H1 (cell line): ENCODE results near the gene FNIP2. TPM values are rescaled to one million over a fixed set of nuclear protein-coding genes. Genes with fewer than 3 reads are reported as not detected.

Experiments
- CTCF ChIA-PET: fragments of 300-600 bp; sonication (Branson Sonifier 250); formaldehyde crosslinking; loops from one replicate; lab custom pipeline; 2021; ENCODE audit not compliant: partially characterized antibody; lab: Charles Lee
- POLR2A ChIA-PET: fragments of 300-600 bp; sonication (Branson Sonifier 250); formaldehyde crosslinking; loops from one replicate; lab custom pipeline; 2021; ENCODE audit warnings: inconsistent platforms; ENCODE audit not compliant: partially characterized antibody; lab: Charles Lee
- DNase-seq, 2 experiments: peaks; one replicate each; pipeline versions ENCODE4 v3.0.0 to v3.0.0-alpha.2; 2010 to 2022; ENCODE audit warnings: low spot score in 2 of 2, low read depth in 1 of 2, mixed read lengths in 1 of 2
- FAIRE-seq: peaks from 2 replicates; lab custom pipeline; 2011; peaks lifted over from hg19 to GRCh38; lab: Jason Lieb, UNC
- H2AFZ ChIP-seq: 2 replicates; pipeline ENCODE4 v1.8.1; 2012; ENCODE audit warnings: low read length, inconsistent platforms
- H2AK5ac ChIP-seq: 2 replicates; pipeline ENCODE4 v1.6.1; 2013; ENCODE audit warnings: low read depth, low read length
- H2BK120ac ChIP-seq: replicated peaks from 2 replicates; pipeline ENCODE3; 2013; ENCODE audit warnings: low read depth, low read length, inconsistent platforms
- H2BK12ac ChIP-seq: 2 replicates; pipeline ENCODE4 v1.6.1; 2013; ENCODE audit warnings: low read depth, low read length
- H2BK15ac ChIP-seq: 2 replicates; pipeline ENCODE4 v1.6.1; 2013; ENCODE audit warnings: low read length
- H2BK20ac ChIP-seq: 2 replicates; pipeline ENCODE4 v1.6.1; 2013; ENCODE audit warnings: low read length
- H2BK5ac ChIP-seq: 2 replicates; pipeline ENCODE4 v1.6.1; 2013; ENCODE audit warnings: low read depth, low read length
- H3K14ac ChIP-seq: 2 replicates; pipeline ENCODE4 v1.6.1; 2013; ENCODE audit warnings: inconsistent platforms; ENCODE audit not compliant: insufficient read length
- H3K18ac ChIP-seq: 2 replicates; pipeline ENCODE4 v1.6.1; 2013; ENCODE audit warnings: low read length; ENCODE audit errors: extremely low read depth
- H3K23ac ChIP-seq: 2 replicates; pipeline ENCODE4 v1.6.1; 2013; ENCODE audit warnings: inconsistent platforms; ENCODE audit not compliant: insufficient read length
- H3K23me2 ChIP-seq: 2 replicates; pipeline ENCODE4 v1.6.1; 2013; ENCODE audit warnings: low read depth, low read length
- H3K27ac ChIP-seq: 2 replicates; pipeline ENCODE4 v1.6.1; 2011; ENCODE audit warnings: low read depth, low read length, inconsistent platforms
- H3K27me3 ChIP-seq, 4 experiments: replicated peaks in 1 of 4; 1 replicate in 1 of 4; 2 replicates in 3 of 4; pipeline versions ENCODE4 v1.6.1 to v1.8.1; 2011 to 2013; ENCODE audit warnings: low read length in 3 of 4, mild to moderate bottlenecking in 3 of 4, inconsistent platforms in 2 of 4, mixed read lengths in 2 of 4, moderate library complexity in 1 of 4; ENCODE audit not compliant: control insufficient read depth in 3 of 4, insufficient read depth in 3 of 4; ENCODE audit errors: extremely low read depth in 1 of 4
- H3K36me3 ChIP-seq, 4 experiments: 2 replicates each; pipeline versions ENCODE4 v1.6.1 to v1.8.1; 2011 to 2013; ENCODE audit warnings: mild to moderate bottlenecking in 4 of 4, low read length in 3 of 4, moderate library complexity in 2 of 4, control low read depth in 1 of 4, inconsistent platforms in 1 of 4; ENCODE audit not compliant: insufficient read depth in 4 of 4, control insufficient read depth in 2 of 4
- H3K4ac ChIP-seq: replicated peaks from 2 replicates; pipeline ENCODE3; 2013; ENCODE audit warnings: low read length, low read depth, mixed read lengths, inconsistent platforms; ENCODE audit not compliant: insufficient read length
- H3K4me1 ChIP-seq, 4 experiments: replicated peaks in 1 of 4; 1 replicate in 1 of 4; 2 replicates in 3 of 4; pipeline versions ENCODE4 v1.6.1 to v1.8.1; 2011 to 2013; ENCODE audit warnings: low read length in 3 of 4, inconsistent platforms in 2 of 4, mixed read lengths in 1 of 4; ENCODE audit not compliant: insufficient read depth in 4 of 4, control insufficient read depth in 3 of 4
- H3K4me2 ChIP-seq, 2 experiments: 2 replicates each; pipeline versions ENCODE4 v1.6.1 to v1.8.1; 2011 to 2013; ENCODE audit warnings: low read depth in 2 of 2, low read length in 2 of 2, control low read depth in 1 of 2, inconsistent platforms in 1 of 2, mild to moderate bottlenecking in 1 of 2; ENCODE audit not compliant: insufficient read depth in 1 of 2
- H3K4me3 ChIP-seq, 4 experiments: fragments of 200-600, 300-600 bp in 1 of 4; sonication (generic), shearing (Covaris generic), sonication (Bioruptor Twin) in 1 of 4; 2 replicates each; pipeline versions ENCODE4 v1.5.1 to v1.8.1; 2011 to 2016; ENCODE audit warnings: low read length in 4 of 4, low read depth in 3 of 4, control low read depth in 2 of 4, inconsistent platforms in 2 of 4, mild to moderate bottlenecking in 2 of 4, mixed read lengths in 1 of 4, moderate library complexity in 1 of 4; ENCODE audit not compliant: insufficient read depth in 2 of 4; ENCODE audit errors: extremely low read depth in 1 of 4
- H3K56ac ChIP-seq: replicated peaks from 2 replicates; pipeline ENCODE3; 2013; ENCODE audit warnings: low read depth, mild to moderate bottlenecking, mixed read lengths, low read length, inconsistent platforms; ENCODE audit not compliant: insufficient read length
- H3K79me1 ChIP-seq: 2 replicates; pipeline ENCODE4 v1.6.1; 2013; ENCODE audit warnings: low read depth, low read length, control low read depth
- H3K79me2 ChIP-seq, 2 experiments: 2 replicates each; pipeline versions ENCODE4 v1.6.1 to v1.8.1; 2012 to 2013; ENCODE audit warnings: low read length in 2 of 2, mild to moderate bottlenecking in 2 of 2, inconsistent platforms in 1 of 2; ENCODE audit not compliant: insufficient read depth in 2 of 2, control insufficient read depth in 1 of 2
- H3K9ac ChIP-seq, 4 experiments: replicated peaks in 1 of 4; 1 replicate in 1 of 4; 2 replicates in 3 of 4; pipeline versions ENCODE4 v1.6.1 to v1.8.1; 2011 to 2013; ENCODE audit warnings: low read depth in 3 of 4, low read length in 3 of 4, control low read depth in 2 of 4, mild to moderate bottlenecking in 2 of 4, moderate library complexity in 2 of 4, inconsistent platforms in 1 of 4; ENCODE audit errors: extremely low read depth in 1 of 4
- H3K9me3 ChIP-seq, 2 experiments: 2 replicates each; pipeline versions ENCODE4 v1.6.1 to v1.8.1; 2012 to 2013; ENCODE audit warnings: mild to moderate bottlenecking in 2 of 2, moderate library complexity in 2 of 2, control low read depth in 1 of 2, inconsistent platforms in 1 of 2, low read depth in 1 of 2, low read length in 1 of 2, mixed read lengths in 1 of 2; ENCODE audit not compliant: insufficient read depth in 2 of 2
- H4K20me1 ChIP-seq, 2 experiments: replicated peaks in 1 of 2; 2 replicates each; pipeline versions ENCODE3 to v1.8.1; 2011 to 2013; ENCODE audit warnings: inconsistent platforms in 2 of 2, low read length in 2 of 2, mild to moderate bottlenecking in 1 of 2; ENCODE audit not compliant: insufficient read depth in 2 of 2, control insufficient read depth in 1 of 2
- H4K5ac ChIP-seq: 2 replicates; pipeline ENCODE4 v1.6.1; 2013; ENCODE audit warnings: low read length, low read depth, mixed read lengths, inconsistent platforms; ENCODE audit not compliant: insufficient read length
- H4K8ac ChIP-seq: 2 replicates; pipeline ENCODE4 v1.8.0; 2013; ENCODE audit warnings: mild to moderate bottlenecking, moderate library complexity, low read length, inconsistent platforms; ENCODE audit not compliant: insufficient read depth; ENCODE audit errors: extremely low read depth
- H4K91ac ChIP-seq: replicated peaks from 2 replicates; pipeline ENCODE3; 2013; ENCODE audit warnings: low read length, mixed read lengths, inconsistent platforms; ENCODE audit not compliant: insufficient read length
- BCL11A ChIP-seq, 2 experiments: IDR thresholded peaks; one replicate each; pipeline ENCODE4 v1.6.1; 2011; ENCODE audit warnings: low read depth in 2 of 2, low read length in 2 of 2, mild to moderate bottlenecking in 2 of 2
- CEBPB ChIP-seq: IDR thresholded peaks from 2 replicates; pipeline ENCODE4 v1.6.1; 2012; ENCODE audit warnings: low read depth, low read length
- CTBP2 ChIP-seq: IDR thresholded peaks from 2 replicates; pipeline ENCODE4 v1.7.0; 2011; ENCODE audit warnings: borderline replicate concordance, mild to moderate bottlenecking, moderate library complexity, mixed read lengths, low read length; ENCODE audit not compliant: insufficient read depth, insufficient read length
- FOSL1 ChIP-seq: IDR thresholded peaks from 2 replicates; pipeline ENCODE4 v1.6.1; 2011; ENCODE audit warnings: mild to moderate bottlenecking, low read depth, low read length, moderate library complexity; ENCODE audit not compliant: insufficient read depth
- HDAC2 ChIP-seq, 2 experiments: fragments of 300-600 bp in 1 of 2; sonication (generic) in 1 of 2; IDR thresholded peaks; 2 replicates each; pipeline ENCODE4 v1.6.1; 2011 to 2012; ENCODE audit warnings: low read depth in 2 of 2, low read length in 2 of 2, mild to moderate bottlenecking in 2 of 2, moderate library complexity in 2 of 2, borderline replicate concordance in 1 of 2, inconsistent platforms in 1 of 2
- HDAC6 ChIP-seq: IDR thresholded peaks from one replicate; pipeline ENCODE4 v1.7.1; 2012; ENCODE audit warnings: low read depth, mild to moderate bottlenecking, inconsistent platforms, low read length, moderate library complexity
- KDM1A ChIP-seq: fragments of 200-600, 300-600 bp; sonication (generic); IDR thresholded peaks from 2 replicates; pipeline ENCODE4 v1.7.1; 2016; ENCODE audit warnings: mild to moderate bottlenecking, low read length, borderline replicate concordance
- POLR2A ChIP-seq, 2 experiments: IDR thresholded peaks; 1 replicate in 1 of 2; 2 replicates in 1 of 2; pipeline ENCODE4 v1.6.1; 2011; ENCODE audit warnings: low read depth in 2 of 2, low read length in 2 of 2, mild to moderate bottlenecking in 2 of 2; ENCODE audit errors: control extremely low read depth in 1 of 2
- POU5F1 ChIP-seq: IDR thresholded peaks from 2 replicates; pipeline ENCODE4 v1.6.1; 2011; ENCODE audit warnings: low read depth, mild to moderate bottlenecking, low read length, moderate library complexity
- RBBP5 ChIP-seq: IDR thresholded peaks from 2 replicates; pipeline ENCODE4 v1.7.1; 2012; ENCODE audit warnings: low read depth, mild to moderate bottlenecking, inconsistent platforms, low read length, moderate library complexity, borderline replicate concordance
- SP1 ChIP-seq: IDR thresholded peaks from 2 replicates; pipeline ENCODE4 v1.6.1; 2011; ENCODE audit warnings: low read depth, low read length
- TEAD4 ChIP-seq: IDR thresholded peaks from 2 replicates; pipeline ENCODE4 v1.6.1; 2012; ENCODE audit warnings: low read depth, low read length, inconsistent platforms, mixed read lengths
- USF2 ChIP-seq: IDR thresholded peaks from 2 replicates; pipeline ENCODE4 v1.6.1; 2011; ENCODE audit warnings: low read length, improper control_type of control experiment
- WGBS, 2 experiments: shearing (Covaris generic) in 1 of 2; methylation state at CpG; one replicate each; pipeline versions ENCODE4 v1.1.6 to v1.1.7; 2013 to 2015; ENCODE audit warnings: low lambda C conversion rate in 2 of 2, mixed read lengths in 2 of 2, inconsistent platforms in 1 of 2, low coverage in 1 of 2, missing lambda C conversion rate in 1 of 2; ENCODE audit not compliant: insufficient replicate concordance in 2 of 2, insufficient coverage in 1 of 2, insufficient read length in 1 of 2; ENCODE audit errors: extremely low coverage in 1 of 2, missing lambda C conversion rate in 1 of 2; 5-methylcytosine and 5-hydroxymethylcytosine counted together
- polyA plus RNA-seq, 7 experiments: library from polyadenylated mRNA; depleted of rRNA in 3 of 7; stranded (reverse) in 5 of 7; unstranded in 2 of 7; fragments of >200 nt in 5 of 7; fragments of 200-250 nt in 2 of 7; gene quantifications; 1 replicate in 5 of 7; 2 replicates in 1 of 7; 4 replicates in 1 of 7; pipeline versions ENCODE4 v1.2.1 to v1.2.3, GENCODE V29; 2011 to 2013; ENCODE audit warnings: missing spikeins in 2 of 7, mixed read lengths in 2 of 7
- total RNA-seq: library from RNA; stranded (reverse); fragmentation: NEBNext Ultra II Directional; extraction: Animal tissue kit (Norgen Biotek cat#: 25700); gene quantifications from 2 replicates; pipeline ENCODE4 v1.2.1, GENCODE V29; 2021

FNIP2 gene
- total and polyA plus RNA-seq, 2 of the 8 experiments (the other 6 are each of a cell fraction or from before 2014, with no cell fraction given): 4.0 to 13.0 TPM

- Histone ChIP-seq H3K23me2 (no peaks in the 10 kb centered on the region), H2BK5ac (no peak overlapping the region)
- TF ChIP-seq POLR2A (IDR thresholded peaks at IDR 0.05; ENCODE audit: control extremely low read depth in 1 of 2, low read depth in 2 of 2, low read length in 2 of 2) (no peak), CTBP2 (no peak), POU5F1 (no peak), CEBPB (no peak), HDAC6 (no peak), BCL11A (IDR thresholded peaks at IDR 0.05; ENCODE audit: low read depth in 2 of 2, low read length in 2 of 2) (no peak), KDM1A (no peak), USF2 (no peak), TEAD4 (no peak), FOSL1 (no peak), HDAC2 (IDR thresholded peaks at IDR 0.05; ENCODE audit: borderline replicate concordance in 1 of 2, low read depth in 2 of 2, low read length in 2 of 2) (no peak), RBBP5 (no peak), SP1 (no peak)
Measured at GRCh38 chr4:158894826-158895225, 126.0 kb downstream of the FNIP2 start.

More at GRCh38 chr4:158894826-158895225, 126.0 kb downstream of the FNIP2 start:
- no peak overlapping the region for H2AFZ ChIP-seq
- H3K18ac ChIP-seq: no peak overlapping the region
- no peaks in the 10 kb centered on the region for H3K79me2 ChIP-seq
- WGBS, 2 experiments: 85% methylated on average over 2 of the region's 2 CpGs; no CpG with 5 or more reads in 1 of the 2 experiments
- H2BK20ac ChIP-seq: no peak overlapping the region
- no peak overlapping the region for H2BK15ac ChIP-seq
- H3K14ac ChIP-seq: no peak overlapping the region
- no peak for DNase-seq
- peaks cover 0 to 10% (median 5%) of the 10 kb centered on the region in 4 experiments; a peak in 4 of 7 replicates for H3K4me1 ChIP-seq
- no peak overlapping the region for H3K9ac ChIP-seq
- no peak overlapping the region for H3K56ac ChIP-seq
- no peak overlapping the region for H4K8ac ChIP-seq
- H4K91ac ChIP-seq: no peak overlapping the region
- no peak overlapping the region for H2BK120ac ChIP-seq
- H3K79me1 ChIP-seq: no peaks in the 10 kb centered on the region
- H3K4me2 ChIP-seq: no peak overlapping the region
- ChIA-PET CTCF (interaction anchor here (0.6 to 1.8 kb wide), 4 partner anchors 34 to 307 kb away, joined by 3 to 4 read pairs (median 4); no protein-coding TSS in a partner anchor), POLR2A (no interaction called here)
- no peak overlapping the region for H3K23ac ChIP-seq
- no peaks in the 10 kb centered on the region for H3K9me3 ChIP-seq
- FAIRE-seq: no peak
- H3K4ac ChIP-seq: no peak overlapping the region
- H3K36me3 ChIP-seq: no peaks in the 10 kb centered on the region
- no peak overlapping the region for H4K5ac ChIP-seq
- H3K27ac ChIP-seq: no peak overlapping the region
- H3K4me3 ChIP-seq: no peak overlapping the region
- no peaks in the 10 kb centered on the region for H3K27me3 ChIP-seq
- H4K20me1 ChIP-seq: no peaks in the 10 kb centered on the region
- H2BK12ac ChIP-seq: no peak overlapping the region
- H2AK5ac ChIP-seq: no peak overlapping the region
